Endothelial cell of umbilical vein (primary cell): ENCODE measurements around the gene SPTSSB. TPM values are rescaled to one million over a fixed set of nuclear protein-coding genes. Genes with fewer than 3 reads are reported as not detected.

Experiments used
- BruUV-seq: library from RNA; stranded (reverse); fragments of 400-500 nt; replicated peaks from 2 replicates; lab custom pipeline; 2021; lab: Mats Ljungman, UMichigan
- CTCF ChIA-PET: fragments of 300-600, 350-600 bp; sonication (Branson Sonifier 250); formaldehyde crosslinking; loops from one replicate; lab custom pipeline; 2021; ENCODE audit warnings: antibody characterized with exemption, inconsistent platforms; lab: Charles Lee
- POLR2A ChIA-PET: fragments of 300-600, 350-600 bp; sonication (Branson Sonifier 250); formaldehyde crosslinking; loops from one replicate; lab custom pipeline; 2021; ENCODE audit warnings: antibody characterized with exemption, inconsistent platforms; lab: Charles Lee
- DNase-seq: peaks from one replicate; pipeline ENCODE4 v3.0.0-alpha.2; 2011; ENCODE audit warnings: low read depth, low spot score
- FAIRE-seq: peaks from 2 replicates; lab custom pipeline; 2011; peaks lifted over from hg19 to GRCh38; lab: Jason Lieb, UNC
- H2AFZ ChIP-seq: 2 replicates; pipeline ENCODE4 v1.6.0; 2012; ENCODE audit warnings: low read depth, low read length, control low read depth, inconsistent platforms
- H3K27ac ChIP-seq: 2 replicates; pipeline ENCODE4 v1.5.1; 2011; ENCODE audit warnings: low read depth, mild to moderate bottlenecking, control low read depth, low read length, moderate library complexity; ENCODE audit not compliant: insufficient read depth
- H3K27me3 ChIP-seq, 2 experiments: 2 replicates each; pipeline versions ENCODE4 v1.6.0 to v1.6.1; 2011; ENCODE audit warnings: low read length in 2 of 2, mixed read lengths in 1 of 2; ENCODE audit not compliant: control insufficient read depth in 2 of 2, insufficient read depth in 2 of 2
- H3K36me3 ChIP-seq, 2 experiments: 2 replicates in 1 of 2; 3 replicates in 1 of 2; pipeline ENCODE4 v1.5.1; 2011; ENCODE audit warnings: low read length in 2 of 2, mild to moderate bottlenecking in 1 of 2, moderate library complexity in 1 of 2; ENCODE audit not compliant: control insufficient read depth in 2 of 2, insufficient read depth in 2 of 2; ENCODE audit errors: extremely low read depth in 1 of 2
- H3K4me1 ChIP-seq: 3 replicates; pipeline ENCODE4 v1.5.1; 2011; ENCODE audit warnings: mild to moderate bottlenecking, low read length; ENCODE audit not compliant: control insufficient read depth, insufficient read depth; ENCODE audit errors: extremely low read depth
- H3K4me2 ChIP-seq: 2 replicates; pipeline ENCODE4 v1.6.1; 2011; ENCODE audit warnings: low read length, control low read depth, mixed read lengths; ENCODE audit not compliant: insufficient read depth
- H3K4me3 ChIP-seq, 3 experiments: fragments of 200-600 bp in 1 of 3; sonication (generic), shearing (Covaris generic) in 1 of 3; replicated peaks in 1 of 3; 2 replicates each; pipeline ENCODE4 v1.5.1; 2011 to 2016; ENCODE audit warnings: control low read depth in 3 of 3, low read length in 3 of 3, mild to moderate bottlenecking in 2 of 3, inconsistent platforms in 1 of 3, low read depth in 1 of 3, moderate library complexity in 1 of 3; ENCODE audit not compliant: insufficient read depth in 1 of 3
- H3K79me2 ChIP-seq: 2 replicates; pipeline ENCODE4 v1.6.0; 2012; ENCODE audit warnings: low read length, inconsistent platforms; ENCODE audit not compliant: control insufficient read depth, insufficient read depth
- H3K9ac ChIP-seq: replicated peaks from 2 replicates; pipeline ENCODE3; 2011; ENCODE audit warnings: low read length, control low read depth; ENCODE audit not compliant: insufficient read depth; ENCODE audit errors: extremely low read depth
- H3K9me1 ChIP-seq: replicated peaks from 3 replicates; pipeline ENCODE4 v1.6.0; 2011; ENCODE audit warnings: mild to moderate bottlenecking, low read length; ENCODE audit not compliant: control insufficient read depth, insufficient read depth; ENCODE audit errors: extremely low read depth
- H3K9me3 ChIP-seq: replicated peaks from 2 replicates; pipeline ENCODE4 v1.5.1; 2012; ENCODE audit warnings: low read length, inconsistent platforms; ENCODE audit not compliant: control insufficient read depth, insufficient read depth
- H4K20me1 ChIP-seq: replicated peaks from 2 replicates; pipeline ENCODE3; 2011; ENCODE audit warnings: mild to moderate bottlenecking, low read length; ENCODE audit not compliant: control insufficient read depth, insufficient read depth; ENCODE audit errors: extremely low read depth
- CTCF ChIP-seq, 2 donors: IDR thresholded peaks; 1 replicate in 1 of 2; 2 replicates in 1 of 2; pipeline ENCODE4 v1.5.1; 2011; ENCODE audit warnings: low read length in 2 of 2, mild to moderate bottlenecking in 2 of 2, moderate library complexity in 2 of 2, control low read depth in 1 of 2, inconsistent platforms in 1 of 2, low read depth in 1 of 2; ENCODE audit not compliant: insufficient read depth in 1 of 2; ENCODE audit errors: extremely low read depth in 1 of 2
- EZH2 ChIP-seq: IDR thresholded peaks from 2 replicates; pipeline ENCODE4 v1.6.1; 2012; ENCODE audit warnings: borderline replicate concordance, low read depth, mild to moderate bottlenecking, moderate library complexity, low read length, inconsistent platforms; ENCODE audit not compliant: severe bottlenecking
- GATA2 ChIP-seq: IDR thresholded peaks from 2 replicates; pipeline ENCODE4 v1.7.0; 2011; ENCODE audit warnings: low read depth, mild to moderate bottlenecking, moderate library complexity, mixed read lengths, low read length; ENCODE audit not compliant: insufficient read length, insufficient read depth
- JUN ChIP-seq: IDR thresholded peaks from 2 replicates; pipeline ENCODE4 v1.6.1; 2011; ENCODE audit warnings: borderline replicate concordance, low read depth; ENCODE audit not compliant: insufficient read length, insufficient read depth
- MAX ChIP-seq: IDR thresholded peaks from 2 replicates; pipeline ENCODE4 v1.6.1; 2011; ENCODE audit not compliant: insufficient read depth, insufficient read length
- MYC ChIP-seq: IDR thresholded peaks from one replicate; pipeline ENCODE4 v1.6.1; 2011; ENCODE audit warnings: mild to moderate bottlenecking, low read depth, low read length
- POLR2A ChIP-seq: IDR thresholded peaks from 2 replicates; pipeline ENCODE4 v1.6.1; 2012; ENCODE audit warnings: low read depth, mild to moderate bottlenecking, control low read depth, low read length
- POLR2AphosphoS5 ChIP-seq: IDR thresholded peaks from 2 replicates; pipeline ENCODE4 v1.6.1; 2012; ENCODE audit warnings: low read depth, mild to moderate bottlenecking, control low read depth, low read length, moderate library complexity; ENCODE audit not compliant: insufficient read depth
- dilution Hi-C: fragments of 300-500 bp; cut with MboI; formaldehyde crosslinking; loops from one replicate; pipeline ENCODE4 v1.15.0; 2019; ENCODE audit warnings: low sequenced_read_pairs; ENCODE audit not compliant: extremely low pct_ligation_motif_present
- intact Hi-C: fragments of 100-400 bp; cut with micrococcal nuclease; formaldehyde crosslinking; loops from one replicate; pipeline ENCODE4 v1.10.0; 2022
- polyA plus RNA-seq, 4 experiments: library from polyadenylated mRNA; depleted of rRNA in 3 of 4; stranded (reverse) in 3 of 4; unstranded in 1 of 4; fragments of >200 nt; gene quantifications; 2 replicates each; pipeline versions ENCODE4 v1.2.1 to v1.2.3, GENCODE V29; 2011 to 2012; ENCODE audit warnings: missing spikeins in 1 of 4
- total RNA-seq: library from RNA; stranded (reverse); gene quantifications from 2 replicates; pipeline ENCODE4 v1.2.3, GENCODE V29; 2021

The SPTSSB gene
- total and polyA plus RNA-seq, 2 donors (not counting 3 experiments of a cell fraction or from before 2014, with no cell fraction given), result not detected

GRCh38 chr3:161393803-161394202, 22.5 kb upstream of the SPTSSB start:
- intact Hi-C loops, result no loop called here
- ChIA-PET CTCF (interaction anchor here (1.1 to 1.5 kb wide), 3 partner anchors 12 to 99 kb away, joined by 3 to 4 read pairs (median 3); no protein-coding TSS in a partner anchor), POLR2A (no interaction called here)
- BruUV-seq, result no TSS peak
- Histone ChIP-seq H3K36me3 (no peaks in the 10 kb centered on the region), H3K27me3 (peaks cover 7 to 8% of the 10 kb centered on the region in 2 experiments), H2AFZ (no peak overlapping the region), H3K79me2 (no peaks in the 10 kb centered on the region), H3K9me1 (no peaks in the 10 kb centered on the region), H3K4me2 (no peak overlapping the region), H3K4me1 (no peaks in the 10 kb centered on the region), H3K9ac (no peak overlapping the region), H3K4me3 (no peak overlapping the region), H4K20me1 (no peaks in the 10 kb centered on the region), H3K9me3 (no peaks in the 10 kb centered on the region), H3K27ac (no peak overlapping the region)
- dilution Hi-C loops, result no loop called here
- no peak for TF ChIP-seq GATA2
- no peak for TF ChIP-seq MYC
- no peak for TF ChIP-seq JUN
- TF ChIP-seq POLR2A, result no peak
- TF ChIP-seq CTCF (IDR thresholded peaks at IDR 0.05; ENCODE audit: extremely low read depth in 1 of 2, insufficient read depth in 1 of 2, low read depth in 1 of 2, low read length in 2 of 2), result no peak
- TF ChIP-seq POLR2AphosphoS5, result no peak
- DNase-seq, result no peak
- FAIRE-seq, result no peak

GRCh38 chr3:161393310-161393709, 22.0 kb upstream of the SPTSSB start:
- Histone ChIP-seq H3K36me3 (no peaks in the 10 kb centered on the region), H3K9me3 (no peaks in the 10 kb centered on the region), H3K9ac (no peak overlapping the region), H3K4me1 (no peaks in the 10 kb centered on the region), H3K9me1 (no peaks in the 10 kb centered on the region), H3K27ac (no peak overlapping the region), H3K4me2 (no peak overlapping the region), H3K4me3 (no peak overlapping the region), H2AFZ (no peak overlapping the region), H3K27me3 (peaks cover 7 to 8% of the 10 kb centered on the region in 2 experiments), H3K79me2 (no peaks in the 10 kb centered on the region), H4K20me1 (no peaks in the 10 kb centered on the region)
- DNase-seq (no peak), FAIRE-seq (no peak)
- dilution Hi-C loops, result no loop called here
- TF ChIP-seq MAX (no peak), CTCF (IDR thresholded peaks at IDR 0.05; ENCODE audit: extremely low read depth in 1 of 2, insufficient read depth in 1 of 2, low read depth in 1 of 2, low read length in 2 of 2) (no peak), POLR2A (no peak), MYC (no peak), GATA2 (no peak), EZH2 (no peak), JUN (no peak), POLR2AphosphoS5 (no peak)
- intact Hi-C loops, result no loop called here
- ChIA-PET CTCF (interaction anchor here (1.1 to 1.5 kb wide), 3 partner anchors 12 to 99 kb away, joined by 3 to 4 read pairs (median 3); no protein-coding TSS in a partner anchor), POLR2A (no interaction called here)
- BruUV-seq, result no TSS peak
